OCI-LY7 (cell line): ENCODE results near the gene ADPRS.

Source experiments
- CTCF ChIP-seq: fragments of 200-600 bp; sonication (generic); conservative IDR thresholded peaks from 2 replicates; pipeline ENCODE4 v1.5.1; 2014; ENCODE audit warnings: mild to moderate bottlenecking, antibody characterized with exemption, low read length, moderate library complexity, mixed read lengths
- EZH2phosphoT487 ChIP-seq: fragments of 200-600 bp; sonication (generic); IDR thresholded peaks from 2 replicates; pipeline ENCODE4 v1.6.1; 2018; ENCODE audit warnings: low read depth, borderline replicate concordance, mild to moderate bottlenecking, mixed run types, antibody characterized with exemption, low read length, moderate library complexity, mixed read lengths

GRCh38 chr1:36137776-36138175 lies 49.1 kb downstream of the ADPRS start:
- TF ChIP-seq CTCF, result no peak
- TF ChIP-seq EZH2phosphoT487, result no peak
